CD4-positive, alpha-beta T cell (primary cell): ENCODE measurements around the gene SYNGR3. TPM values are rescaled to one million over a fixed set of nuclear protein-coding genes. Genes with fewer than 3 reads are reported as not detected.

Source experiments
- ATAC-seq: fragments of 200-7000 bp; cut with Tn5 transposase; one replicate; pipeline ENCODE4 v1.10.0; 2022; ENCODE audit warnings: mild to moderate bottlenecking; ENCODE audit not compliant: poor library complexity
- CTCF ChIA-PET: fragments of 350-600 bp; sonication (Branson Sonifier 250); formaldehyde crosslinking; loops from one replicate; lab custom pipeline; 2021; ENCODE audit warnings: antibody characterized with exemption, inconsistent platforms; lab: Charles Lee
- POLR2A ChIA-PET: fragments of 350-600 bp; sonication (Branson Sonifier 250); formaldehyde crosslinking; loops from one replicate; lab custom pipeline; 2021; ENCODE audit warnings: antibody characterized with exemption, inconsistent platforms; lab: Charles Lee
- DNase-seq, 14 experiments: peaks; one replicate each; pipeline ENCODE4 v3.0.0-alpha.2; 2013 to 2020; ENCODE audit warnings: mixed read lengths in 2 of 14
- H3K27ac ChIP-seq, 2 donors: one replicate each; pipeline versions ENCODE4 v1.5.1 to v1.7.0; 2013; ENCODE audit warnings: low read length in 2 of 2, low read depth in 1 of 2, mild to moderate bottlenecking in 1 of 2
- H3K27me3 ChIP-seq, 2 experiments: 1 replicate in 1 of 2; 2 replicates in 1 of 2; pipeline versions ENCODE4 v1.6.1 to v1.7.0; 2013; ENCODE audit warnings: low read length in 2 of 2, control low read depth in 1 of 2, mild to moderate bottlenecking in 1 of 2, moderate library complexity in 1 of 2; ENCODE audit not compliant: insufficient read depth in 2 of 2, control insufficient read depth in 1 of 2
- H3K36me3 ChIP-seq: one replicate; pipeline ENCODE4 v1.6.1; 2013; ENCODE audit warnings: low read length, control low read depth; ENCODE audit not compliant: insufficient read depth
- H3K4me1 ChIP-seq: one replicate; pipeline ENCODE4 v1.6.1; 2013; ENCODE audit warnings: low read length, control low read depth; ENCODE audit not compliant: insufficient read depth
- H3K4me3 ChIP-seq: one replicate; pipeline ENCODE4 v1.5.1; 2013; ENCODE audit warnings: mild to moderate bottlenecking, low read length, moderate library complexity
- H3K9me3 ChIP-seq, 2 experiments: 1 replicate in 1 of 2; 2 replicates in 1 of 2; pipeline versions ENCODE4 v1.6.1 to v1.7.0; 2013; ENCODE audit warnings: low read length in 2 of 2, mild to moderate bottlenecking in 2 of 2, control low read depth in 1 of 2, moderate library complexity in 1 of 2; ENCODE audit not compliant: control insufficient read depth in 1 of 2, insufficient read depth in 1 of 2
- H3K27ac Mint-ChIP-seq: one replicate; pipeline ENCODE4 v1.8.0; 2020; ENCODE audit warnings: mixed read lengths
- H3K27me3 Mint-ChIP-seq: one replicate; pipeline ENCODE4 v1.8.0; 2021; ENCODE audit warnings: mixed read lengths
- H3K36me3 Mint-ChIP-seq: one replicate; pipeline ENCODE4 v1.8.0; 2021; ENCODE audit warnings: low read depth, mixed read lengths
- H3K4me1 Mint-ChIP-seq: one replicate; pipeline ENCODE4 v1.8.0; 2021; ENCODE audit warnings: low read depth, mixed read lengths
- H3K4me3 Mint-ChIP-seq: one replicate; pipeline ENCODE4 v1.8.0; 2020; ENCODE audit warnings: mild to moderate bottlenecking, mixed read lengths
- H3K9me3 Mint-ChIP-seq: one replicate; pipeline ENCODE4 v1.8.0; 2020; ENCODE audit warnings: mixed read lengths
- CTCF ChIP-seq: fragments of 200-600 bp; IDR thresholded peaks from one replicate; pipeline ENCODE4 v1.8.0; 2022; ENCODE audit warnings: antibody characterized with exemption, mild to moderate bottlenecking
- intact Hi-C, 2 experiments: fragments of 100-400 bp; cut with DNase I in 1 of 2; cut with micrococcal nuclease in 1 of 2; formaldehyde crosslinking; loops; one replicate each; pipeline versions ENCODE4 v1.15.1 to v1.9.0; 2023 to 2025; cut with DNase I, micrococcal nuclease
- total RNA-seq, 174 experiments: library from RNA in 2 of 174; stranded (reverse) in 2 of 174; gene quantifications; one replicate each; pipeline ENCODE4 v1.2.3 and lab custom pipeline; 2021 to 2026

SYNGR3 gene
- total RNA-seq, 2 experiments from 2014 or later: 3.8 to 3.9 TPM

- TF ChIP-seq CTCF: no peak
- Mint-ChIP-seq H3K4me3 (no peak overlapping the region), H3K36me3 (peaks cover 7% of the 10 kb centered on the region), H3K9me3 (no peaks in the 10 kb centered on the region), H3K4me1 (peaks cover 18% of the 10 kb centered on the region), H3K27ac (no peak overlapping the region), H3K27me3 (no peaks in the 10 kb centered on the region)
- DNase-seq (peak in 1 of 14 experiments; percentile 34), ATAC-seq (no peak)
- intact Hi-C loops: no loop called here
- peaks cover 22% of the 10 kb centered on the region for H3K4me1 ChIP-seq
- H3K27me3 ChIP-seq: no peaks in the 10 kb centered on the region
- H3K36me3 ChIP-seq: no peaks in the 10 kb centered on the region
- H3K4me3 ChIP-seq: no peak overlapping the region
- CTCF ChIA-PET: no interaction called here
- POLR2A ChIA-PET: interaction anchor here (1.0 kb wide), 1 partner anchor 209 kb away, joined by 3 read pairs; the partner anchor contains the start of gene TRAF7
- no peaks in the 10 kb centered on the region for H3K9me3 ChIP-seq
- no peak overlapping the region for H3K27ac ChIP-seq
Observed at GRCh38 chr16:1946495-1947368, 43.0 kb upstream of the SYNGR3 start.

GRCh38 chr16:1947369-1947670 lies 42.5 kb upstream of the SYNGR3 start:
- ChIA-PET CTCF (no interaction called here), POLR2A (interaction anchor here (1.0 kb wide), 1 partner anchor 208 kb away, joined by 3 read pairs; the partner anchor contains the start of gene TRAF7)
- H3K27me3 Mint-ChIP-seq: no peaks in the 10 kb centered on the region
- intact Hi-C loops: no loop called here
- H3K4me1 Mint-ChIP-seq: peaks cover 18% of the 10 kb centered on the region
- Histone ChIP-seq H3K27ac (no peak overlapping the region), H3K4me3 (no peak overlapping the region), H3K36me3 (no peaks in the 10 kb centered on the region), H3K27me3 (no peaks in the 10 kb centered on the region), H3K4me1 (peaks cover 17% of the 10 kb centered on the region), H3K9me3 (no peaks in the 10 kb centered on the region)
- DNase-seq (no peak), ATAC-seq (no peak)
- no peak for TF ChIP-seq CTCF
- no peak overlapping the region for H3K27ac Mint-ChIP-seq
- H3K36me3 Mint-ChIP-seq: peaks cover 7% of the 10 kb centered on the region
- no peak overlapping the region for H3K4me3 Mint-ChIP-seq
- no peaks in the 10 kb centered on the region for H3K9me3 Mint-ChIP-seq

- Mint-ChIP-seq H3K9me3 (no peaks in the 10 kb centered on the region), H3K36me3 (no peaks in the 10 kb centered on the region), H3K27ac (no peak overlapping the region), H3K4me3 (no peak overlapping the region), H3K27me3 (no peaks in the 10 kb centered on the region), H3K4me1 (peaks cover 2% of the 10 kb centered on the region)
- no peak overlapping the region for H3K27ac ChIP-seq
- no peak overlapping the region for H3K4me3 ChIP-seq
- intact Hi-C loops: no loop called here
- H3K36me3 ChIP-seq: no peaks in the 10 kb centered on the region
- ChIA-PET CTCF (no interaction called here), POLR2A (no interaction called here)
- H3K4me1 ChIP-seq: no peaks in the 10 kb centered on the region
- ATAC-seq (no peak), DNase-seq (no peak)
- H3K9me3 ChIP-seq: no peaks in the 10 kb centered on the region
- H3K27me3 ChIP-seq: no peaks in the 10 kb centered on the region
- TF ChIP-seq CTCF: no peak
Observed at GRCh38 chr16:1949507-1949906, 40.3 kb upstream of the SYNGR3 start.
